Activated CD4-positive, CD25-positive, alpha-beta regulatory T cell treated with anti-CD3 and anti-CD28 coated beads, Interleukin-2, amount 50 U/mL, for 72 hours (primary cell): ENCODE measurements around the gene KBTBD3.
"Not testable (repeated sequence)": the region's sequence is repeated elsewhere in the genome, so short reads cannot be mapped to it uniquely, and the experiment has no call there.

Source experiments
- DNase-seq: peaks from one replicate; pipeline ENCODE4 v3.0.0; 2021

KBTBD3 gene

GRCh38 chr11:106059617-106060016 is 17.5 kb downstream of the KBTBD3 start:
- no peak for DNase-seq

GRCh38 chr11:106058377-106058776 is 18.8 kb downstream of the KBTBD3 start:
- not testable (repeated sequence) for DNase-seq

- no peak for DNase-seq
These were observed 26.0 kb downstream of the KBTBD3 start for GRCh38 chr11:106051103-106051502.

- no peak for DNase-seq
These were observed 27.2 kb downstream of the KBTBD3 start for GRCh38 chr11:106049727-106050476.

- DNase-seq, result no peak
These were observed 29.5 kb downstream of the KBTBD3 start for GRCh38 chr11:106047631-106048030.

GRCh38 chr11:106043540-106043939 is 33.6 kb downstream of the KBTBD3 start:
- no peak for DNase-seq

- DNase-seq, result no peak
These were observed 44.3 kb downstream of the KBTBD3 start for GRCh38 chr11:106032861-106033260.

- DNase-seq, result no peak
These were observed 45.2 kb downstream of the KBTBD3 start for GRCh38 chr11:106031936-106032335.

- no peak for DNase-seq
These were observed 45.8 kb downstream of the KBTBD3 start for GRCh38 chr11:106031202-106031810.

- no peak for DNase-seq
These were observed 46.5 kb downstream of the KBTBD3 start for GRCh38 chr11:106030609-106031008.

- no peak for DNase-seq
These were observed 54.3 kb downstream of the KBTBD3 start for GRCh38 chr11:106022795-106023275.

GRCh38 chr11:106021967-106022794 is 55.0 kb downstream of the KBTBD3 start, which contains the start of gene MSANTD4:
Gene MSANTD4, minus strand, starts transcription at chr11:106022240. Its CDS starts 11,323 bp downstream, at chr11:106010917.
- peak; percentile 96 for DNase-seq

- DNase-seq, result no peak
These were observed 55.8 kb downstream of the KBTBD3 start for GRCh38 chr11:106021181-106021966.

GRCh38 chr11:106017093-106017492 is 60.1 kb downstream of the KBTBD3 start:
- no peak for DNase-seq

- no peak for DNase-seq
These were observed 62.1 kb downstream of the KBTBD3 start for GRCh38 chr11:106015066-106015465.

GRCh38 chr11:106014620-106015019 is 62.5 kb downstream of the KBTBD3 start:
- DNase-seq, result no peak

- DNase-seq, result no peak
These were observed 63.1 kb downstream of the KBTBD3 start for GRCh38 chr11:106014035-106014434.

GRCh38 chr11:106012744-106013143 is 64.4 kb downstream of the KBTBD3 start:
- DNase-seq, result no peak

- no peak for DNase-seq
These were observed 65.7 kb downstream of the KBTBD3 start for GRCh38 chr11:106011481-106011880.

- not testable (repeated sequence) for DNase-seq
These were observed 74.1 kb downstream of the KBTBD3 start for GRCh38 chr11:106003094-106003493.

GRCh38 chr11:106001304-106002012 is 75.7 kb downstream of the KBTBD3 start:
- DNase-seq, result no peak
